Naive thymus-derived CD4-positive, alpha-beta T cell (primary cell): ENCODE results near the gene C2CD3. TPM values are rescaled to one million over a fixed set of nuclear protein-coding genes. Genes with fewer than 3 reads are reported as not detected.
"Not testable (repeated sequence)": the region's sequence is repeated elsewhere in the genome, so short reads cannot be mapped to it uniquely, and the experiment has no call there.

Source experiments
- ATAC-seq: fragments of 150-1000 bp; cut with Tn5 transposase; 2 replicates; pipeline ENCODE4 v1.10.0; 2021; ENCODE audit warnings: mild to moderate bottlenecking, moderate library complexity
- CTCF ChIA-PET: fragments of 350-600 bp; sonication (Branson Sonifier 250); formaldehyde crosslinking; loops from one replicate; lab custom pipeline; 2021; ENCODE audit warnings: antibody characterized with exemption; lab: Charles Lee
- POLR2A ChIA-PET: fragments of 350-600 bp; sonication (Branson Sonifier 250); formaldehyde crosslinking; loops from one replicate; lab custom pipeline; 2021; ENCODE audit warnings: antibody characterized with exemption, inconsistent platforms; lab: Charles Lee
- DNase-seq, 9 donors: peaks; one replicate each; pipeline versions ENCODE4 v3.0.0 to v3.0.0-alpha.2; 2020 to 2022; ENCODE audit warnings: mixed read lengths in 1 of 9
- H3K27ac ChIP-seq: one replicate; pipeline ENCODE4 v1.7.0; 2013; ENCODE audit warnings: mild to moderate bottlenecking, low read depth, low read length, moderate library complexity
- H3K27me3 ChIP-seq, 2 donors: one replicate each; pipeline ENCODE4 v1.7.0; 2013; ENCODE audit warnings: low read length in 2 of 2, mild to moderate bottlenecking in 2 of 2, moderate library complexity in 2 of 2; ENCODE audit not compliant: control insufficient read depth in 2 of 2, insufficient read depth in 2 of 2
- H3K36me3 ChIP-seq, 3 experiments: 1 replicate in 2 of 3; 2 replicates in 1 of 3; pipeline ENCODE4 v1.7.0; 2013; ENCODE audit warnings: low read length in 3 of 3, mild to moderate bottlenecking in 3 of 3, moderate library complexity in 1 of 3; ENCODE audit not compliant: insufficient read depth in 3 of 3, control insufficient read depth in 2 of 3
- H3K4me1 ChIP-seq, 2 donors: one replicate each; pipeline ENCODE4 v1.7.0; 2013; ENCODE audit warnings: low read length in 2 of 2, mild to moderate bottlenecking in 2 of 2, moderate library complexity in 1 of 2; ENCODE audit not compliant: control insufficient read depth in 2 of 2, insufficient read depth in 2 of 2
- H3K4me3 ChIP-seq: 2 replicates; pipeline ENCODE4 v1.7.0; 2013; ENCODE audit warnings: mild to moderate bottlenecking, low read length
- H3K9me3 ChIP-seq, 3 experiments: 1 replicate in 2 of 3; 2 replicates in 1 of 3; pipeline ENCODE4 v1.7.0; 2013; ENCODE audit warnings: low read length in 3 of 3; ENCODE audit not compliant: control insufficient read depth in 2 of 3
- H3K27ac Mint-ChIP-seq, 9 donors: one replicate each; pipeline ENCODE4 v1.8.0; 2020 to 2022; ENCODE audit warnings: mixed read lengths in 9 of 9, mild to moderate bottlenecking in 8 of 9, moderate library complexity in 5 of 9, inconsistent platforms in 2 of 9
- H3K27me3 Mint-ChIP-seq, 5 donors: one replicate each; pipeline ENCODE4 v1.8.0; 2021 to 2022; ENCODE audit warnings: mixed read lengths in 5 of 5, mild to moderate bottlenecking in 1 of 5
- H3K36me3 Mint-ChIP-seq, 5 donors: one replicate each; pipeline ENCODE4 v1.8.0; 2020 to 2022; ENCODE audit warnings: mixed read lengths in 5 of 5, mild to moderate bottlenecking in 3 of 5, inconsistent platforms in 1 of 5
- H3K4me1 Mint-ChIP-seq, 7 donors: one replicate each; pipeline ENCODE4 v1.8.0; 2020 to 2022; ENCODE audit warnings: mixed read lengths in 7 of 7, mild to moderate bottlenecking in 3 of 7, inconsistent platforms in 1 of 7
- H3K4me3 Mint-ChIP-seq, 10 donors: one replicate each; pipeline ENCODE4 v1.8.0; 2020 to 2022; ENCODE audit warnings: mild to moderate bottlenecking in 10 of 10, mixed read lengths in 10 of 10, moderate library complexity in 6 of 10, inconsistent platforms in 2 of 10
- H3K9me3 Mint-ChIP-seq, 11 donors: one replicate each; pipeline ENCODE4 v1.8.0; 2020 to 2022; ENCODE audit warnings: mixed read lengths in 11 of 11, mild to moderate bottlenecking in 4 of 11, inconsistent platforms in 1 of 11, moderate library complexity in 1 of 11
- intact Hi-C, 2 donors: fragments of 100-400 bp; cut with micrococcal nuclease; formaldehyde crosslinking; loops; one replicate each; pipeline ENCODE4 v1.15.1; 2023
- polyA plus RNA-seq, 2 donors: library from polyadenylated mRNA; unstranded; fragments of 300-500 nt; fragmentation: Illumina TruSeq; gene quantifications; one replicate each; pipeline ENCODE4 v1.2.3, GENCODE V29; 2021
- total RNA-seq, 6 experiments: library from RNA in 5 of 6; stranded (reverse) in 5 of 6; gene quantifications; 1 replicate in 5 of 6; 2 replicates in 1 of 6; pipeline ENCODE4 v1.2.3 and lab custom pipeline; 2021 to 2026

C2CD3 gene
- total and polyA plus RNA-seq, 7 experiments from 2014 or later: 8.0 to 42.5 (median 34.6) TPM

DNA sequence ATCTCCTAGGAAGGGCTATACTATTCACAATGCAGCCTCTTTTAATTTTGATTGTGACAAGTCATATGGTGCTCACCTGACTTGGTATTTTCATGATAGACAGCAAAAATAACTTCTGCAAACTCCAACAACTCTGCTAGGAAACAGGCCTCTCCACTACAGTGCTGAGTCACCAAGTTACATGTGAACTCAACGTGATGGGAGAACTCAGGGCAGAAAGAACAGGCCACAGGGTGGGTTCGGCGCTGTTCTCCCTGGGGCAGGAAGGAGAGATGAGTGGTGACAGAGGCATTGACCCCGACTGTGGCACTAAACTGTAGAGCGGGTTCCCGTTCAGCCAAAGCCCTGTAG is 85.3 kb downstream of the C2CD3 start:
- H3K27me3 ChIP-seq: no peaks in the 10 kb centered on the region
- no peaks in the 10 kb centered on the region for H3K27me3 Mint-ChIP-seq
- H3K27ac ChIP-seq: no peak overlapping the region
- intact Hi-C loops: no loop called here
- H3K9me3 Mint-ChIP-seq: peaks cover 0 to 4% (median 0%) of the 10 kb centered on the region in 11 donors
- no peak overlapping the region for H3K4me3 ChIP-seq
- H3K4me3 Mint-ChIP-seq: no peak overlapping the region
- DNase-seq (no peak), ATAC-seq (peak; percentile 40)
- peak overlapping the region in 3 of 9 donors; percentile 30 to 81 (median 43) for H3K27ac Mint-ChIP-seq
- POLR2A ChIA-PET: no interaction called here
- CTCF ChIA-PET: no interaction called here
- H3K36me3 ChIP-seq: peaks cover 0 to 45% (median 9%) of the 10 kb centered on the region in 3 experiments
- H3K9me3 ChIP-seq: no peaks in the 10 kb centered on the region
- peaks cover 10 to 65% (median 51%) of the 10 kb centered on the region in 5 donors for H3K36me3 Mint-ChIP-seq
- no peaks in the 10 kb centered on the region for H3K4me1 ChIP-seq
- H3K4me1 Mint-ChIP-seq: peaks cover 0 to 9% (median 0%) of the 10 kb centered on the region in 7 donors

DNA sequence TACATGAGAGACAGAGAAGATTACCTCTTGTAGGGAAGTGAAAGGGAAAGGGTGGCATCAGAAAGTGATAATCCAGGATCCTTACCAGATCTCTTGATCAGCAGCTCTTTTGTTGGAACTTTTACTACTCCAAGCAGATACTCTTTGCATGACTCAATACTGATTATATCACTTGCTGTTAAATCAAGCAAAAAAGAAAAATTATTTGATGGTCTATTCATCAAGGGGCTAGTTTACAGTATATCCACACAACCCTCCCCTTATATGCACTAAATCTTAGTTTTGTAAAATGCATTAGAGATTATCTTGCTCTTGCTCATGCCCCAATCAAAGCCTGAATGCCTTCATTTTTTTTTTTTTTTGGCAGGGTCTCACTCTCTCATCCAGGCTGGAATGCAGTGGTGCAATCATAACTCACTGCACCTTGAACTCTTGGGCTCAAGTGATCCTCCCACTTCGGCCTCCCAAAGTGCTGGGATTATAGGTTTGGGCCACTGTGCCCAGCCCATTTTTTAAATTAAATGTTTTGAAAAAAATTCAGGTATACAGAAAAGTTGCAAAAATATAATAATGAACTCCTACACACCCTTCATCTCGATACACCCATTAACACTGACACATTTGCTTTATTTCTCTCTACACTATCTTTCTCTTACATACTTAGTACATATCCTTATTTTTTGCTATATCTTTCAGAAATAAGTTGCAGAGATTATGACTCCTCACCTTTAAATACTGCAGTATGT is 85.8 kb downstream of the C2CD3 start:
- Mint-ChIP-seq H3K36me3 (peaks cover 10 to 65% (median 51%) of the 10 kb centered on the region in 5 donors), H3K27ac (peak overlapping the region in 1 of 9 donors; percentile 30), H3K27me3 (no peaks in the 10 kb centered on the region), H3K4me1 (peaks cover 0 to 9% (median 0%) of the 10 kb centered on the region in 7 donors), H3K4me3 (no peak overlapping the region), H3K9me3 (peaks cover 0 to 4% (median 0%) of the 10 kb centered on the region in 11 donors)
- POLR2A ChIA-PET: no interaction called here
- no peak overlapping the region for H3K4me3 ChIP-seq
- no peaks in the 10 kb centered on the region for H3K27me3 ChIP-seq
- H3K9me3 ChIP-seq: no peaks in the 10 kb centered on the region
- H3K27ac ChIP-seq: no peak overlapping the region
- DNase-seq (no peak), ATAC-seq (no peak)
- intact Hi-C loops: no loop called here
- H3K4me1 ChIP-seq: no peaks in the 10 kb centered on the region
- peaks cover 0 to 39% (median 9%) of the 10 kb centered on the region in 3 experiments for H3K36me3 ChIP-seq
- CTCF ChIA-PET: no interaction called here

DNA sequence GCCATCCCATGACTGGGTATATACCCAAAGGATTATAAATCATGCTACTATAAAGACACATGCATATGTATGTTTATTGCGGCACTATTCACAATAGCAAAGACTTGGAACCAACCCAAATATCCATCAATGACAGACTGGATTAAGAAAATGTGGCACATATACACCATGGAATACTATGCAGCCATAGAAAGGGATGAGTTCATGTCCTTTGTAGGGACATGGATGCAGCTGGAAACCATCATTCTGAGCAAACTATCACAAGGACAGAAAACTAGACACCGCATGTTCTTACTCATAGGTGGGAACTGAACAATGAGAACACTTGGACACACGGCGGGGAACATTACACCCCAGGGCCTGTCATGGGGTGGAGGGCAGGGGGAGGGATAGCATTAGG is 86.9 kb downstream of the C2CD3 start:
- peaks cover 10 to 68% (median 51%) of the 10 kb centered on the region in 5 donors for H3K36me3 Mint-ChIP-seq
- H3K27me3 ChIP-seq, H3K9me3 Mint-ChIP-seq, DNase-seq, H3K4me1 Mint-ChIP-seq, H3K27me3 Mint-ChIP-seq, H3K4me1 ChIP-seq, intact Hi-C loops, H3K27ac ChIP-seq, H3K4me3 Mint-ChIP-seq, H3K27ac Mint-ChIP-seq, CTCF ChIA-PET, POLR2A ChIA-PET, H3K4me3 ChIP-seq, ATAC-seq, H3K9me3 ChIP-seq: not testable (repeated sequence)
- H3K36me3 ChIP-seq: peaks cover 0 to 36% (median 9%) of the 10 kb centered on the region in 3 experiments

DNA sequence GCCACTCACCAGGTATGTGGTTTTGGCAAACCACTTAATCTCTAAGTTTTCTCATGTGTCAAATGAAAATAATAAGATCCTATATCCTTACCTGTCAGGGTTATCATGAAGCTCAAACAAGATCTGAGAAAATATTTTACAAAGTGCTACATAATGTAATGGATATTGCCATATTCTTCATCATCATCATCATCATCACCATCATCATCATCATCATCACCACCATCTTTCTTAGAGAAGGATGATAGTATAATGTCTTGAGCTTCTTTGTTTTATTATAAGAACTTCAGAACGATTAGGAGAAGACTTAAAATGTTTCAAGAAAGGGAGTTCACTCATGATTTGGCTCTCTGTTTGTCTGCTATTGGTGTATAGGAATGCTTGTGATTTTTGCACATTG is 89.4 kb downstream of the C2CD3 start:
- DNase-seq (no peak), ATAC-seq (no peak)
- H3K4me3 Mint-ChIP-seq: no peak overlapping the region
- H3K9me3 Mint-ChIP-seq: peaks cover 0 to 4% (median 0%) of the 10 kb centered on the region in 11 donors
- no peaks in the 10 kb centered on the region for H3K9me3 ChIP-seq
- no peak overlapping the region for H3K4me3 ChIP-seq
- H3K36me3 Mint-ChIP-seq: peaks cover 15 to 75% (median 55%) of the 10 kb centered on the region in 5 donors
- no peaks in the 10 kb centered on the region for H3K4me1 ChIP-seq
- H3K27me3 Mint-ChIP-seq: no peaks in the 10 kb centered on the region
- intact Hi-C loops: no loop called here
- ChIA-PET CTCF (no interaction called here), POLR2A (no interaction called here)
- no peak overlapping the region for H3K27ac ChIP-seq
- H3K36me3 ChIP-seq: peaks cover 0 to 44% (median 9%) of the 10 kb centered on the region in 3 experiments
- no peaks in the 10 kb centered on the region for H3K27me3 ChIP-seq
- no peak overlapping the region for H3K27ac Mint-ChIP-seq
- H3K4me1 Mint-ChIP-seq: peaks cover 0 to 7% (median 0%) of the 10 kb centered on the region in 7 donors

DNA sequence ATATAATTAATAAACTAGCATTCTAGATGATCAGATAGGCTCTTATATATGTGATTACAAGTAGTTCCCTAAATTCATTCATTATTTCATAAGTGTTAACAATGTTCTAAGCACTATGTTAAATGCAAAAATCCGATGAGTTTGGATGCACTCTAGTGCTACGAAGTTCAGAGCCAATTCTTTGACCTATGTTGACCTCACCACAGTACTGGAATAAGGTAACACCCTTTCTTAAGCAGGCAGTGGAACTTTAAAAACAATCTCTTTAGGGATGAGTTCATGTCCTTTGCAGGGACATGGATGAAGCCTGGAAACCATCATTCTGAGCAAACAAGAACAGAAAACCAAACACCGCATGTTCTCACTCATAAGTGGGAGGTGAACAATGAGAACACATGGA is 93.6 kb downstream of the C2CD3 start:
- ChIA-PET CTCF (no interaction called here), POLR2A (no interaction called here)
- H3K27me3 ChIP-seq: no peaks in the 10 kb centered on the region
- Mint-ChIP-seq H3K9me3 (peaks cover 0 to 2% (median 0%) of the 10 kb centered on the region in 11 donors), H3K27ac (peak overlapping the region in 2 of 9 donors; percentile 10 to 69), H3K4me1 (peaks cover 0 to 6% (median 2%) of the 10 kb centered on the region in 7 donors), H3K4me3 (no peak overlapping the region), H3K36me3 (peaks cover 19 to 72% (median 44%) of the 10 kb centered on the region in 5 donors), H3K27me3 (no peaks in the 10 kb centered on the region)
- H3K4me3 ChIP-seq: no peak overlapping the region
- H3K9me3 ChIP-seq: no peaks in the 10 kb centered on the region
- no peaks in the 10 kb centered on the region for H3K4me1 ChIP-seq
- intact Hi-C loops: no loop called here
- H3K36me3 ChIP-seq: peaks cover 0 to 58% (median 6%) of the 10 kb centered on the region in 3 experiments
- no peak for DNase-seq
- ATAC-seq: no peak
- H3K27ac ChIP-seq: no peak overlapping the region

DNA sequence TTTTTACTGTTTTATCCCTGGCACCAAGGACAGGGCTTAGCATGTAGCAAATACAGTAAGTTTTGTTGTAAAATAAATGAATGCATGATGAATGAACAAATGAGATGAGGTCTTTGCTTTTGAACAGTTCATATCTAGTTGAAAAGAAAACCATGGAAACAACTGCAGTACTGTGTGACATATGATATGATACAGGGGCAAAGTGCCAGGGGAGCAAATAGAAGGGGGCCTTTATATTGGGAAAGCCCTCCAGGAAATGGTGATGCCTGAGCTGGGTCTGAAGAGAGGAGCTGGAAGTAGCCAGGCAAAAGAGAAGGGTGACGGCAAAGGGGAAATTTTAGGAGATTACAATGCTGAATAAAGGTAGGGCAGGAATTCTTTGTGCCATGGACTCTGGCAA is 98.1 kb downstream of the C2CD3 start:
- intact Hi-C loops: no loop called here
- Mint-ChIP-seq H3K4me1 (peaks cover 0 to 11% (median 2%) of the 10 kb centered on the region in 7 donors), H3K27me3 (no peaks in the 10 kb centered on the region), H3K9me3 (peaks cover 0 to 2% (median 0%) of the 10 kb centered on the region in 11 donors), H3K27ac (no peak overlapping the region), H3K36me3 (peaks cover 28 to 83% (median 46%) of the 10 kb centered on the region in 5 donors), H3K4me3 (no peak overlapping the region)
- Histone ChIP-seq H3K27me3 (no peaks in the 10 kb centered on the region), H3K4me3 (no peak overlapping the region), H3K27ac (no peak overlapping the region), H3K4me1 (no peaks in the 10 kb centered on the region), H3K9me3 (no peaks in the 10 kb centered on the region), H3K36me3 (peaks cover 0 to 61% (median 6%) of the 10 kb centered on the region in 3 experiments)
- DNase-seq (no peak), ATAC-seq (no peak)
- POLR2A ChIA-PET: interaction anchor here (0.7 kb wide), 1 partner anchor 101 kb away, joined by 3 read pairs; no protein-coding TSS in a partner anchor
- CTCF ChIA-PET: no interaction called here
